T follicular helper cell (primary cell): ENCODE measurements around the gene SPTLC2.
A peak's percentile ranks its signal among the peaks of the same experiment; 100 is the strongest.

ENCODE experiments used
- DNase-seq: peaks from one replicate; pipeline ENCODE4 v3.0.0-alpha.2; 2020; ENCODE audit warnings: low read depth

The SPTLC2 gene

DNA sequence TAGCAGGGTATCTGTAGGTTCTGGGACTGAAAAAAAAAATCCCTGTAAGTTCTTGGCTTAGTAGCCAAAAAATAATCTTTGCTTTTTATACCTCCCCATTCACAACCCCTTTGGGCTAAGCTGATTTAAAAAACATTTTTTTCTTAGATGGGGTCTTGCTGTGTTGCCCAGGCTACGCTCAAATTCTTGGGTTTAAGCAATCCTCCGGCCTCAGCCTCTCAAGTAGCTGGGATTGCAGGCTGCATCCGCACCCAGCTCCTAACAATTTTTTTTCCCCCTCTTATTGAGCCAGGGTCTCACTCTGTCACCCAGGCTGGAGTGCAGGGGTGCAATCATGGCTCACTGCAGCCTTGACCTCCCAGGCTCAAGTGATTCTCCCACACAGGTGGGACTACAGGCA lies 108.7 kb downstream of the SPTLC2 start:
- no peak for DNase-seq

DNA sequence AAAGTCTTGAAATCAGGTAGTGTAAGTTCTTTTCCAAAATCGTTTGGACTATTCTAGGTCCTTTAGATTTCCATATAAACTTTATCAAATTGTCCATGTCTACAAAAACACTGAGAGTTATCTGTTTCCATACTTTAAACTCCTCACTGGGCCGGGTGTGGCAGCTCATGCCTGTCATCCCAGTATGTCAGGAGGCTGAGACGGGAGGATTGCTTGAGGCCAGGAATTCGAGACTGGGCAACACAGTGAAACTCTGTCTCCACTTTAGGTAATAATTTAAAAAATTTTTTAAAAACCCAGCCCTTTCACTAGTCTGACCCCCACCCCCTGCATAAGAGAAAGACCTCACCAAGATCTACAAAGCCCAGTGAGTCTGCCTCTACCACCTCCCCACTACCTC lies 111.4 kb downstream of the SPTLC2 start:
- DNase-seq: no peak

DNA sequence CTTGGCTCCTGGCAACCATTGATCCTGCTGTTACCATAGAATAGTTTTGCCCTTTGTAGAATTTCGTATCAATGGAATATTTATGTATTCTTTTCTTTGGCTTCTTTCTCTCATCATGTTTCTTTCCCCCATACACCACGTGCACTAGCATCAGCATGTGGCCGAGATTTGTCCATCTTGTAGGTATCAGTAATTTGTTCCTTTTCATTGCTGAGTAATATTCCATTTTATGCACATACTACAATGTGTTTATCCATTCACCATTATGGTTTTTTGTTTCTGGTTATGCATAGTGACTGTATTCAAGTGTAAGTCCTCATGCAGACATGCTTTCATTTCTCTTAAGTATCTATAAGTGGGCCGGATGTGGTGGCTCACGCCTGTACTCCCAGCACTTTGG lies 113.3 kb downstream of the SPTLC2 start:
- no peak for DNase-seq

DNA sequence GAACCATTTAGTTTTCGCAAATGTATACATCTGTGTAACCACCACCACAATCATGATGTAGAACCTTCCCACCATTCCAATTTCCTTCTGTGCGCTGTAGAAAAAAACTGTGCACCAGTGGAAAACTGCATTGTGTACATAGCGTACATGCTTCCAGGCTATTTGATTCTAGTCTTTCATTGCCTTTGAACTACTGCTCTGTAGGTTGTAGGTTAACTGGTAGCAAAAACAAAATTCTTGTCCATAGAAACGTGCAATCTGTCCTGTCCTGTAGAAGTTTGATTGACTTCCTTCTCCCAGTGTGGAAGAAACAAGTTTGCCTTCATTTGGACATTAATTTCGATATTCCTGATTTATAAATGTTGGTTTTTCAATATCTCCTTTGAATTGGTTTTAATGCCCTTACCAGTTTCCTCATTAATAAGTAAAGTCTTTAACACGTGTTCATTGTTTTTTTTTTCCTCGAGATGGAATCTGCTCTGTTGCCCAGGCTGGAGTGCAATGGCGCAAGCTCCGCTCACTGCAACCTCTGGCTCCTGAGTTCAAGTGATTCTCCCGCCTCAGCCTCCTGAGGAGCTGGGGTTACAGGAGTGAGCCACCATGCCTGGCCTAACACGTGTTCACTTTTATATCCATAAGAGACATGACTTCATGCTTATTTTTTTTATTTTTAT lies 114.2 kb downstream of the SPTLC2 start:
- no peak for DNase-seq

DNA sequence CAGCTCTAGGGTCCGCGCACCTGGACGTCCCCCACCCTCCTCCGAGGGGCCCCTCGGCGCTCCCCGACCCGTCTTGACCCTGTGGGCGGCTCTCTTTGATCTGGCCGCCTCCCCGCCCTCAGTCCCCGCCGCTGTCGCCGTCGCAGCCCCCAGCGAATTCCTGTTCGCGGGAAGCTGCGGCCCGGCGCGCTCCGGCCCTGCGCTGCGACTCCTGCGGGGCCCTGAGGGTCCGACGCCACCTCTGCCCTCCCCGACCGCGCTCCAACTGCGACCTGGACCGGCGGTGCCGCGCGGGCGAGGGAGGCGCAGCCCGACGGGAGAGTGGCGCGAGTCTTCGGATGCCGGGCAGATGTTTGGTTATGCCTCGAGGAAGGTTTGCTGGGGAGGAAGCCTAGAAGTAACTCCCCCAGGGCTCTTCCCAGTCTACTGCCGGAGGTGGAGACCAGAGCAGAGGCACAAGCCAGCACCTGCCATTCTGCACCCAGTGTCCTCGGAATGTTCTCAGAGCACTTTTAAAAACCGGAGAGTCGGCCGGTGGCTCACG lies 117.4 kb downstream of the SPTLC2 start:
- no peak for DNase-seq

DNA sequence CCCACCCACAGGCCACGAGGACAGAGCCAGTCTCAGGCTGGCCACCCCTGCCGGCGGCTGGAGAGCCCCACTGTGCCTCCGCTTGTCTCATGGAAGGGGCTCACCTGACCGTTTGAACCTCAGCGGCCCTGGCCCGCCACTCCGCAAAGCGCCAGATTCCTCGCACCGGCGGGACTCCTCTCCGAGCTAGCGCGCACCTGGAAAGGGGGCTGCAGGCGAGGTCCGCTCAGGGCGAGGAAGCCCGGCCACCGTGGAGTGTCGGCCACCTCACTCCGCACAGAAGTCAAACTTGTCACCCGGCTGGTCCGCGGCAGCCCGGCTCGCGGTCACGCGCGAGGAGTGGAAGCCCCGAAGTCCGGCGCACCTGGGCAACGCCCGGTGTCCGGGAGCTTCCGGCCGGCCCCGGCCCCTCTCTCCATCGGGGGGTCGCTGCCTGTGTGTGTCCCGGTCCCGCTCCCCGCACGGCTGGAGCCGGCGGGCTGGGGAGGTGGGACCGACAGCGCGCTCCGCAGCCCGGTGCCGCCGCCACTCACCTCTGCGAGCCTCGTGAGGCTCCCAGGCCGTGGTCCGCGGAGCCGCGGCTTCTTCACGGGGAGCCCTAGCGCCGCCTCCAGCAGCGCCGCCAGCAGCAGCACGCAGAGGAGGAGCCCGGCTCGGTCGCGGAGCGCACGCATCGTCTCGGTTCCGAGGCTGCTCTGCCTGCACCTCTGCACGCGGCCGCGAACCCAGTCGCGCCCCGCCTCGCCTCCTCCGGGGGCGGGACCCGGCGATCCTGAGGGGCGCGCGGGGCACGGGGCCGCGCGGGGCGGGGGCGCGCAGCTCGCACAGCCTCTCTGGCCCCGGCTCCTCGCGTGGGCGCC lies 118.1 kb downstream of the SPTLC2 start, which contains the start of gene ISM2:
Gene ISM2 (minus strand): TSS at position 697 of the 860 bp plus-strand sequence. CDS start 23 bp downstream, at position 674.
- peak; percentile 22 for DNase-seq

DNA sequence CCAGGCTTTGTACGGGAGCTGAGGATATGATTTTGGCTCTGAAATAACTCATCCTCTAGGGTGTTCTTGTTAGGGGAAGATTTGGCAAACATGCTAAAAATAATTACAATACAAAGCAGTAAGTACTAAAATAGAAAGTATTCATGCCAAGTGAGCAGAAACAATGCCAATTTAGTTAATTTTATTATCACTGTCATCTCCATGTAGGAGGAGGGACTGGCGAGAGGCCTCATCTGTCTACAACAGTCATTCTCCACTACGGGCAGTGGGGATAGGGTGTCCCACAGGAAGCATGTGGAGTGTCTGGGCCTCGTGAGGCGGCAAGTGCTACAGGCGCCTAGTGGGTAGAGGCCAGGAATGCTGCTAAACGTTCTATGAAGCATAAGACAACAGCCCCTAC lies 121.1 kb downstream of the SPTLC2 start:
- no peak for DNase-seq

DNA sequence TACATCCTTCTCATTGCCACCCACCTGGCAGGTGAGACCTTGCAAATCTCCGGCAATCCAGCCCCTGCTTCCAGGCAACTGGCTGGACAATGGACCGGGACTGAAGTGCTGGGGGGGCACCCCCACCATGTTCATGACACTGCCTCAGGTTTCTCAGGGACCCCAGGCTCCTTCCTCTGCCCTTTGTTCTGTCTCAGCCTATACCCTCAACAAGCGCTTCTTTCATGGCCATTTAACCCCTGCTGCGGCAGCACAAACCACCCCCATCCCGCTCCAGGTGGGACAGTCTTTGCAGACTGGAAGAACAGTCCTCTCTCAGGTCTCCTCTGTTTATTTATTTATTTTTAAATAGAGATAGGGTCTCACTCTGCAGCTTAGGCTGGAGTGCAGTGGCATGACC lies 125.4 kb downstream of the SPTLC2 start:
- DNase-seq: no peak

DNA sequence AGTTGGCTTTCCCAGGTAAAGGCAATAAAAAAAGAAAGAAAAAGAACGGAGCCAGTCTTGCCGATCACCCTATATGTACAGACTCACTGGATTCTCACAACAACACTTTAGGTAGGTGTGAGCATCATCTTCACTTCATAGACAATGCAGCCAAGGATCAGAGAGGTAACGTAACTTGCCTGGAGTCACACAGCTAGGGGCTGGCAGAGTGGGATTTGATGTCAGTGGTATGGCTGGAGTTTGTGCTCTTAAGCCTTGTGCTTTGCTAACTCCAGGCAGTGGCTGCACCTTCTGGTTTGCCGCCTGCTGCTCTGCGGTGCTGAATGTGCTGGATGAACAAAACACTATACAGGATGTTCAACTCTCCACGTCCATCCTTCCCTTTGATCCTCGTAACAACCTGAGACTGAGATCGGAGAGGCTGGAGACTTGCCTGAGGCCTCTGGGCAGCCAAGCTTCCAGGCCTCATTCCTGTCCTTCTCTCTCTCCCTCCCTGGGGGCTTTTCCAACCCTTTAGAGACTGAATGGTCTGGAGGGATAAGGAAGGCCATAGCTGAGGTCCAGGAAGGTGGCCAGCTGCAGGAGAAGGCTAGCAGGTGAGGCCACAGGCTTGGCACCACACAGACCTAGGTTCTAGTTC lies 126.0 kb downstream of the SPTLC2 start:
- no peak for DNase-seq

DNA sequence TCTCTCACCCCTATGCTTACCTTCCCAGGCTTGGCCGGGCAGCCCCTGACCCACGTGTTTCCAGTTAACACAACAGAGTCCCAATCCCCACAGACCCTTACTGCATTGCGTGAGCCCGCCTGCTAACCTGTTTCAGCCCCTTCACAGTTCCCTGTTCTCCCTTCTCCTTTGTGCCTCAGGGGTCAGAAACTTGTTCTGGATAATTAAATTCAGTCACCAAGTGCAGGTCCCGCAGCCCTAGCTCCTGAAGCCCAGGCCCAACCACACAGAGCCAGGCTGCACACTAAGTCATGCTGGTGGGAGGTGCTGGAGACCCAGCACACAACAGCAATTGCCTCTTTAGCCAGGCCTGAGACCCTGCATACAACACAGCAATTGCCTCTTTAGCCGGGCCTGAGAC lies 127.4 kb downstream of the SPTLC2 start:
- DNase-seq: no peak

DNA sequence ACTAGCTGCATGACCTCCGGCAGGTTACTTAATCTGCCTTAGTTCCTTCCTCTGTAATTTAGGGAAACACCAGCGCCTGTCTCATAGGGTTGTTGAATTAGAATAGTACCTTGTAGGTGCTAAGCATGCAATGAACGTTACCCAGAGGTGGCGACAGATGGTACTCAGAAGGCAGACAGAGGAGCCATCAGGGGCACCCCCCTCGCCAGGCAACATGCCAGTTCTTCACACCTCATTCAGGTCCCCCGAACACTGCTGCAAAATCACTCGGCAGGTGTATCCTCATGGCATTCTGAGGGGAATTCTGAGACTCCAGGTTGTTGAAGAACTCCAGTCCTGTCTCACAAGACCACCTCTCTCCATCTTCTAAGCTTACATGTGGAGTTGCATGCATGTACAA lies 127.9 kb downstream of the SPTLC2 start:
- DNase-seq: no peak

DNA sequence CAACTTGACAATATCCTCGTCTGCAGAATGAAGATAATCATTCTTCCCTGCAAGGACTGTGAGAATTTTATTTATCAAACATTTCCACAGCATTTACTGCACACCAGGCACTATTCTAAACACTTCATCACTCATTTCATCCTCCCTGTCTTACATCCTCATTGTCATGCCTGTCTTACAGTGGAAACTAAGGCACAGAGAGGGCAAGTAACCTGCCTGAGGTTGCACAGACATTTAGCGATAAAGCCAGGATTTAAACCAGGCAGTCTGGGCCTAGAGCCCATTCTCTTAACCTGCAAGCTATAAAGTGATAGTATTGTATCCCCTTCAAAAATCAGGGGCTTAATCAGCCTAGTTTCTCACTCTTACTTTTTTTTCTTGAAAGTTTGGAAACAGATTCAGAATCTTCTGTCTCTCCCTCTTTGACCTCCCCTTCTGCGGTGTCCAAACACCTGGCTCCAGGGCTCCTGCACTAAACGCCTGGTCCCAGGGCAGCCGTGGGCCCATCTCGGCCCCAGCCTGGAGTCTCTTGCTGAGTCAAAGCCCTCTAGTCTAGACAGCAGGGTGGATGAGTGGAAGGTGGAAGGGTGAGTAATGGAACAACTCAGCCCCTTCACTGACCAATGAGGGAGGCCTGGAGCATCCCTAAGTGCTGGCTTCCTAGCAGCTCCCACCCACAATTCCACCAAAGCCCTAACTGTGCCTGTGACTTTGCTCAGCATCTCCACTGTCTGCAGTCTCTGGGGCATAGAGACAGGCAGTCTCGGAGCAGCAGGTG lies 130.3 kb downstream of the SPTLC2 start:
- no peak for DNase-seq

DNA sequence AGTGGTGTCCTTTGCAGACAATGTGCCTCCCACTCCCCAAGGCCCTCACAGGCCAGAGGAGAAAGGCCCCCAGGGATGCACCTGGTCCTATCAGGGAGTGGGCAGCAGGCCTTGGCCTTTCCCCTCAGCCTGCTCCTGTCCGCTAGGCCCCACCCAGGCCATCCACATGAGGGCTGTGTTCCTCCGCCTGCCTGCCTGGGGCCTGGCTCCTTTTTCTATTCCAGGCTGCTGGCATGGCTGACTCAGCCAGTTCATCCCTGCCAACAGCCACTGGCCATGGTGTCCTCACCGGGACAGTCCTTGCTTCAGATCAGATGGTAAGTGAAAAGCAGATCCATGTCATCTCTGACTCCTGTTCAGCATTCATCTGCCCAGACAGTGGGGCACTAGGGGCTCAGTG lies 131.2 kb downstream of the SPTLC2 start:
- no peak for DNase-seq

DNA sequence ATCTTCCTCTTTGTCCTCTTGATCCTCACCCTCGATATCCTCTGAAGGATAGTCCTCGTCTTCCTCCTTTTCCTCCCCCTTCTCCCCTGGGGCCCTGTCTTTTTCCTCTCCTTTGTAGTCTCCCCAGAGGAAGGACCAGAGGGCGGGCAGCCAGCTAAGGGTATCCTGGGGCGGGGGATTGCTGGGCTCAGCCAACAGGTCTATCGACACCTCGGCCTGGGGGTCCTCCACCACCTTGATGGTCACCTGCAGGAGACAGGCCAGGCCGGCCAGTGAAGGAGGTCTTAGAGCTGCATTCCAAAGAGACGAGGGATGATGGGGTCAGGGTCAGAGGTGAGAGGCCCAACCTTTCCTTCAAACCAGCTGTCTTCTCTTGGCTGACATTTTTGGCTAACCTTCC lies 134.0 kb downstream of the SPTLC2 start:
- no peak for DNase-seq

DNA sequence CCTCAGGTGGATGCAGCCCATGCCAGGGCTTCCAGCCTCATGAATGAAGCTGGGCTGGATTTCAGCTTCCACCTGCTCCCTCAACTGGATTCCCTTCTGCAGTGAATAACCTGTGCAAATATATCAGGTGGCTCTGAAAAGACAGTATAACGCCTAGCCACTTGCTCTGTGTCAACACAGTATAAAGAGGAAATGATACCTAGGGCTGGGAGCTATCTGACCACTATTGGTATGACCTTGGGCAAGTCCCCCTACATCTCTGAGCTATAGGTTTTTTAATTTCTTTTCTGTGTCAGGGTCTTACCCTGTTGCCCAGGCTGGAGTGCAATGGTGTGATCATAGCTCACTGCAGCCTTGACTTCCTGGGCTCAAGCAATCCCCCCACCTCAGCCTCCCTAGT lies 137.6 kb downstream of the SPTLC2 start:
- DNase-seq: no peak

DNA sequence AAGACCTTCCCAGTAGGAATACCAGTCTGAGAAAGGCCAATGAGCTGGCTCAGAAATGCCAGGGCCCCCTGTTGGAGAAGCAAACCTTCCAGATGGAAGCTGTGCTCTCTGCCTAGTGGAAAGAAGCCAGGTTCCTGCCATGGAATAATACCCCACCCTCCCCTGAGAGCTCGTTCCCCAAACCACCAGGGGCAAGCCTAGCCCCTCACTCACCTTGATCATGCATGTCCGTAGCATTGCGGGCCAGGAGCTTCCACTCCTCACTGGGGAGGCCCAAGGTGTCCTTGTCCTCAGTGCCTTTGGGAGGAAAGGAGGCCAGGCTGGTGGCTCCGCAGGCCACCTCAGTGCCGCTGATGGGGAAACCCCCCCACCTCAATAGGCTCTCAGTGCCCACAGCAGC lies 138.4 kb downstream of the SPTLC2 start:
- no peak for DNase-seq

DNA sequence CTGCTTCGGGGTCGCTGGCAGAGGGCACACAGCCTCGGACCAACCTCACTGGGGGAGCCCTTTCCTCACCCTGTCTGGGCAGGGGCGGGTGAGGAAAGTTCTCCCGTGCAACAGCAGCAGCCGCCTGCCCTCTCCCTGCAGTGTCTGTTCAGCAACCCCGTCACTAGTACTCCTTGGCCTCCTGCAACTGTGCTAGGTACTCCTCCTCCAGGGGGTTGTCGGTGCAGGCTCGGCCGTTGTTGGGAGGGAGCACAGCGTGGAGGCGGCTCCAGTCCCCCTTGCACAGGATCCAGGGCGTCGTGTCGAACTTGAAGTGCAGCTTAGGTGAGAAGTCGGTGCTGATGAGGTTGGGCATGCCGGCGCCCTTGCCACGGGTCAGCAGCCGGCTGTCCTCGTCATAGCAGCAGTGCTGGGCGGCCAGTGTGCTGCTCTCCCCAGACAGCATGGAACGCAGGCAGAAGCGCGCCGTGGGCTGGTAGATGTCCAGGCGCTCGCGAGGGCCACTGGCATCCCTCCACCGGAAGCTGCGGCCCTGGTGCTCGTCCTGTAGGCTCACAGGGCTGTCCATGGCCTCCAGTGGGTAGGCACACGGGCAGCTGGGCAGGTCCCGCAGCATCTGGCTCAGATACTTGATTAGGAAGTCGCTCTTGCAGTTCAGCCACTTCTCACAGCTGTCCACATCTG lies 140.9 kb downstream of the SPTLC2 start:
- no peak for DNase-seq

DNA sequence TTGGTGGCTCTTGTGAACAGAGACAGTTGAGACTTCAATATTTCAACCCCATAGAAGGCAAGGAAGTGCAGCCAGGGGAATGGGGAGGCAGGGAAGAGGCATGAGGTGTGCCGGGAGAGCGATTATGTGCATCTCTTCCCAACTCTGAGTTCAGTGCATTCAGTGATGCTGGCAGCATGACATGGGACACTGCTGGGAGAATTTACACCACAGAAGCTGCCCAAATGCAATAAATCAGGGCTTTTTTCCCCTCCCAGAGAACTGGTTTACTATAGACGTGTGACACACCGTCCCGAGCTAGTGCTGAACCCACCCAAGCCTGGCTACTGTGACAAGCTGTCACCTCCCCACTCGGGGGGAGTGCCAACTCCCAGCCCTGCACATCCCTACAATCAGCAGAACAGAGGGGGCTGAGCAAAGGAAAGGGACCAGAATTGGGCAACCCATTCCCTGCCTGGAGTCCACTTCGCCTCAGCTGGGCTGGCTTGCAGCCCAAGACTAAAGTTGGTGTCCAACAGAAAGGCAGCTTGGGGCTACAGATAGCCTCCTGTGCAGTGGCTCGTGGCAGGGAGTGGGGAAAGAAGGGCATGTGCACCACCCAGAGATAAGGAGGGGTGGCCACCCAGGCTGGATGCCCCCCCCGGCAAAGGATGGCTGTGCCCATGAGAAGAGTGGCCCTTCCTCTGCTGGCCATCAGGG lies 141.8 kb downstream of the SPTLC2 start:
- DNase-seq: no peak

DNA sequence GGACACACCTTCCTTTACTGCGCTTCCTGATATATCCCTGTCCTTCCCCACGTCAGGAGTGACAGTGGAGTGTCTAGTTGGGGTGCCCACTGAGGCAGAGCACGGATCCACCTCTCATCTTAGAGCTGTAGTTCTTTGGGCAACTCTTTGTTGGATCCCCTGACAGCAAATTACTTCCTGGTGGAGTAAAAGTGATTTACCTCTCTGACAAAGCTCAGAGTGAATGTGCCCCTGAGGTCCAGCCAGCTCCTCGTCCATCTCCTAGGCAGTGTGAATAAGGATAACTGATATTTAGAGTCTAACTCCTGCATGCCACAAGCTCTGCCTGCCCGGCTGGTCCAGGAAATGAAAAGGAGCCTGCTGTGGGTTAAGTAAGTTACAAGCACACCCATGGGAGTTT lies 142.5 kb downstream of the SPTLC2 start:
- DNase-seq: no peak

DNA sequence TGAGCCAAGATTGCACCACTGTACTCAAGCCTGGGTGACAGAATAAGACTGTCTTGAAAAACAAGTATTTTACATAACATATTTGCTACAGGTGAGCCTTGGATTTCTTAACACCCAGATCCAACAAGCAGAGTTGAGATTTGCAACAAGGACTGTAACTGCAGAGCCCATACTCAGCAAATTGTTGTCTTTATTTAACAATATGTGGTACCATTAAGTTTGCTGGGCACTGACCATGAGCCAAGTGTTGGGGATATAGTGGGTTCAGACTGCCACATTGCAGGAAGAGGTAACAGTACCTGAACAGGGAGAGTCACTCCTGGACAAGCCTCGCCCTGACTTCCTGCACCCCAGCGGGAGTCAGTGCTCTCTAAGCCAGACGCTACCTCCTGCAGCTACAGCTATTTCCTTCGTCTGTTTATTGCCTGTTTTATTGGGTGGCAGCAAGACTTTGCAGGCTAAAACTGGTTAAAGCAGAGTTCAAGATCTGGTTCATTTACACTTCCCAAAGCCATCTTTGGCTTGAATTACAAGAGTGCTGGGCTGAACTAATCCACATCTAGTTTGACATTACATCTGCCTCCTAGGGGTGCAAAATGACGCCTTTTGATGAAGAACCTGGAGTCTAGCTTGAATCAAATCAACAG lies 146.1 kb downstream of the SPTLC2 start:
- no peak for DNase-seq
